MG63 (cell line): Measurements from ENCODE around the gene DHRS2. TPM values are rescaled to one million over a fixed set of nuclear protein-coding genes. Genes with fewer than 3 reads are reported as not detected.
"Not testable (repeated sequence)": the region's sequence is repeated elsewhere in the genome, so short reads cannot be mapped to it uniquely, and the experiment has no call there.

ENCODE experiments used
- DNase-seq: peaks from one replicate; pipeline ENCODE4 v3.0.0-alpha.2; 2020
- H3K27me3 ChIP-seq: fragments of 250-450 bp; sonication (Bioruptor Pico); 2 replicates; pipeline ENCODE4 v1.5.1; 2020; ENCODE audit warnings: mild to moderate bottlenecking, moderate library complexity
- H3K36me3 ChIP-seq: fragments of 250-450 bp; sonication (Bioruptor Pico); 2 replicates; pipeline ENCODE4 v1.5.1; 2020; ENCODE audit warnings: mild to moderate bottlenecking, moderate library complexity
- H3K4me3 ChIP-seq: fragments of 250-450 bp; sonication (Bioruptor Pico); 2 replicates; pipeline ENCODE4 v1.5.1; 2020; ENCODE audit warnings: mild to moderate bottlenecking, moderate library complexity
- H3K9me3 ChIP-seq: fragments of 250-450 bp; sonication (Bioruptor Pico); 2 replicates; pipeline ENCODE4 v1.5.1; 2020; ENCODE audit warnings: mild to moderate bottlenecking, moderate library complexity
- total RNA-seq: library from RNA; depleted of rRNA; stranded (reverse); fragments of >200 nt; shearing (Covaris generic); gene quantifications from 2 replicates; pipeline ENCODE4 v1.2.3, GENCODE V29; 2014; ENCODE audit warnings: low replicate concordance

DHRS2 gene
- total RNA-seq, 1 experiment from 2014 or later: 1.6 TPM

DNA sequence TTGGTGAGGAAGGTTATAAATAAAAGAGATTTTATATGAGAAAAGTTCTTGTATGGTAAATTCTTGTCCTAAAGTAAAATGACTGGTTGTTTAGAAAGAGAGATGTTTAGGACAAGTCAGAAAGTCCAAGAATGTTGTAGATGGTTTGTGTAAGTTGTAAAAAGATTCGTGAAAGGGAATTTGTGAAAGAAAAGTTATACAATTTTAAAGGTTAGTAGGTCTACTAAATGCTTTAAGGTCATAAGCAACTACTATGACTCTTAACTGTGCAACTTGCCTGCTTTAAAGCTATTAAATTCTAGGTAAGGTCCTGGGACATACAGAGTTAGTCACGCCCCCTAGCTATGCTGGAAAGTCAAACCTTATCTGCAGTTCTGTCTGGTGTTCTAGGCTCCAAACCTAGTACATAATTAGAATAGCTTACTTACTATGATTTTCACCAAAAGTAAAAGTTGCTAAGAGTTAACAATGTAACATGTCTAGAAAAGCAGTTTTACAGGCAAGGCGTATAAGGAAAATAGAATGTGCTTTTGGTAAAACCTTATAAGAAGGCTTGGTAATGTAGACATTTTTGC lies 11.2 kb upstream of the DHRS2 start:
- H3K4me3 ChIP-seq: no peak overlapping the region
- DNase-seq: no peak
- H3K27me3 ChIP-seq: no peaks in the 10 kb centered on the region
- H3K9me3 ChIP-seq: peaks cover 4% of the 10 kb centered on the region
- no peaks in the 10 kb centered on the region for H3K36me3 ChIP-seq

DNA sequence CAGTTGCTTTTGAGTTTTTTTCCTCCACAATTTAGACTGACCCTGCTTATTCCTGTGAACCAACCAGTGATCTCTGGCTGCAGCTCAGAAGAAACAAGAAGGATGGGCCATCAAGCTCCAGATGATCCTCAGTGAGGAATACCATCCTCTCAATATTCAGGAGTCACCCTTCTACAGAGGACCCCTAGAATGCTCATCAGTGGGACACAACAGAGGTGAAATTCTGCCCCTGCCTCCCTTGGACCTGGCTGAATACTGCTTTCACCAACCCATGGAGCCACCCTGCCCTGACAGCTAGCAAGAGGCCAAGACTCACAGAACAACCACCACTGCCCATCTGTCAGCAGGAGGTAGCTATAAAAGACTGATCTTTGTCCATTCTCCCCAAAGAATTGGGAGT lies 9.2 kb upstream of the DHRS2 start:
- no peaks in the 10 kb centered on the region for H3K27me3 ChIP-seq
- H3K4me3 ChIP-seq: no peak overlapping the region
- H3K9me3 ChIP-seq: peaks cover 4% of the 10 kb centered on the region
- no peaks in the 10 kb centered on the region for H3K36me3 ChIP-seq
- no peak for DNase-seq

- Histone ChIP-seq H3K9me3 (peaks cover 4% of the 10 kb centered on the region), H3K27me3 (no peaks in the 10 kb centered on the region), H3K36me3 (no peaks in the 10 kb centered on the region), H3K4me3 (no peak overlapping the region)
- no peak for DNase-seq
These were observed 8.2 kb upstream of the DHRS2 start for GRCh38 chr14:23627961-23628360.

- Histone ChIP-seq H3K27me3 (no peaks in the 10 kb centered on the region), H3K36me3 (no peaks in the 10 kb centered on the region), H3K4me3 (no peak overlapping the region), H3K9me3 (peaks cover 4% of the 10 kb centered on the region)
- no peak for DNase-seq
These were observed 7.0 kb upstream of the DHRS2 start for GRCh38 chr14:23629204-23629603.

- H3K36me3 ChIP-seq: no peaks in the 10 kb centered on the region
- H3K4me3 ChIP-seq: no peak overlapping the region
- no peaks in the 10 kb centered on the region for H3K27me3 ChIP-seq
- H3K9me3 ChIP-seq: peaks cover 2% of the 10 kb centered on the region
- no peak for DNase-seq
These were observed 6.2 kb upstream of the DHRS2 start for GRCh38 chr14:23629832-23630396.

DNA sequence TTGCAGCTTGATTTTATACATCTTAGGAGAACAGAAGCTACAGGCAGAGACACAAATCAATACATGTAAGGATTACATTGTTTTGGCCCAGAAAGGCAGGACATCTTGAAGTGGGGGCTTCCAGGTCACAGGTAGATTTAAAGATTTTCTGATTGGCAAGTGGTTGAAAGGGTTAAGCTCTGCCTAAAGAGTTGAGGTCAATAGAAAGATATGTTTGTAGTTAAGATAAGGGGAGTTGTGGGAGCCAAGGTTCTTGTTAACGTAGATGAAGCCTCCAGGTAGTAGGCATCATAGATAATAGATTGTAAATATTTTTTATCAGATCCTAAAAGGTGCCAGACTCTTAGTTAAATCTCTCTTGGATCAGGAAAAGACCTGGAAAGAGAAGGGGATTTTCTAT lies 5.5 kb upstream of the DHRS2 start:
- Histone ChIP-seq H3K4me3 (no peak overlapping the region), H3K27me3 (no peaks in the 10 kb centered on the region), H3K36me3 (no peaks in the 10 kb centered on the region), H3K9me3 (no peaks in the 10 kb centered on the region)
- DNase-seq: no peak

DNA sequence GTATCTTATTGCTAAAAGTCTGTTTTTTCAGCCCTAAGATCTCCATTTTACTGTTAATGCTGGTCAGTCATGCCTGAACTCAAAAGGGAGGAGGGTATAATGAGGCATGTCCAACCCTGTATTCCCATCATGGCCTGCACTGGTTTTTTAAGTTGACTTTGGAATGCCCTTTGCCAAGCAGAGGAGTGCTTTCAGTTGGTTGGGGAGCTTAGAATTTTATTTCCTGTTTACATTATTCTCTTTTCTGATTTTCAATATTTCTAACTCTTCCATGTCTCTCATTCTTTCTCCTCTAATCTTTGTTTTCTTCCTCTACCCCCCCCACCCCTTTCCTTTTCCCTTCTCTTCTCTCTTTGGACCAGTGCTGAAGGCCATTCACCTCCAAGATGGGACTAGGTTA lies 4.9 kb upstream of the DHRS2 start:
- Histone ChIP-seq H3K9me3 (no peaks in the 10 kb centered on the region), H3K27me3 (no peaks in the 10 kb centered on the region), H3K4me3 (no peak overlapping the region), H3K36me3 (no peaks in the 10 kb centered on the region)
- DNase-seq: no peak

DNA sequence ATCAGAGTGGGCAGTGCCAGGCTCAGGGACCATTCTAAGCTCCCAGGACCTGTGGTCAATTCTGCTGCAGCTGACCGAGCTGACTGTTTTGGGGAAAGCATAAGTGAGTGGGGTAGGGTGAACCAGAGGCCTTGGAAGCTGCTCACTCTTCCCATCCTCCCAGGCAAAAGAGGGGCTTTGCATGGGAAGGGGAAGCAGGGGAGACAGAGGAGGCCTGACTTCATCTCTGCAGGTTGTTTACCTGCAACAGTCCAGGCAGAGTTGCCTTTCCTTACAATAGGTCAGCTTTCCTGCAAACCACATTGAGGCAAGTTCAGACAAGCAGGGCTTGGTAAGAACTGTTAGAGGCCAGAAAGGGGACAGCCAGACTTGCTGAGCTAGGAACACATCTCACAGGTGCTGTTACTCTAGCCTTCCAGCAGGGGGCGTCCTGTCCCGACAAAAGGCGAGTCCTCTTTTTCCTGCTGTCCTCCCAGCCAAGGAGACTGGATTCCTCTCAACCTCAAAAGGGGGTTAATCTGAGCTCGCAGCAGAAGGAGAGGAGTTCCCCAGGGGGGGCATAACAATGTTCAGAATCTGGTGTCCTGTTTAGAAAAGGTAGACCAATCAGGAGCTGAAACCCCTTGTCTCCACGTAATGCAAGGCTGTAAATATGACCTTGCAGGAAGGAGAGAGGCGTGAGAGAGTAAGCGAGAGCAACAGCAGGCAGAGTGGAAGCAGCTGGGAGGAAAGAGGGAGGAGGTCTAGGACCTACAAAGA lies 4.3 kb upstream of the DHRS2 start:
- Histone ChIP-seq H3K27me3 (no peaks in the 10 kb centered on the region), H3K36me3 (no peaks in the 10 kb centered on the region), H3K4me3 (no peak overlapping the region), H3K9me3 (no peaks in the 10 kb centered on the region)
- DNase-seq: peak; percentile 34

DNA sequence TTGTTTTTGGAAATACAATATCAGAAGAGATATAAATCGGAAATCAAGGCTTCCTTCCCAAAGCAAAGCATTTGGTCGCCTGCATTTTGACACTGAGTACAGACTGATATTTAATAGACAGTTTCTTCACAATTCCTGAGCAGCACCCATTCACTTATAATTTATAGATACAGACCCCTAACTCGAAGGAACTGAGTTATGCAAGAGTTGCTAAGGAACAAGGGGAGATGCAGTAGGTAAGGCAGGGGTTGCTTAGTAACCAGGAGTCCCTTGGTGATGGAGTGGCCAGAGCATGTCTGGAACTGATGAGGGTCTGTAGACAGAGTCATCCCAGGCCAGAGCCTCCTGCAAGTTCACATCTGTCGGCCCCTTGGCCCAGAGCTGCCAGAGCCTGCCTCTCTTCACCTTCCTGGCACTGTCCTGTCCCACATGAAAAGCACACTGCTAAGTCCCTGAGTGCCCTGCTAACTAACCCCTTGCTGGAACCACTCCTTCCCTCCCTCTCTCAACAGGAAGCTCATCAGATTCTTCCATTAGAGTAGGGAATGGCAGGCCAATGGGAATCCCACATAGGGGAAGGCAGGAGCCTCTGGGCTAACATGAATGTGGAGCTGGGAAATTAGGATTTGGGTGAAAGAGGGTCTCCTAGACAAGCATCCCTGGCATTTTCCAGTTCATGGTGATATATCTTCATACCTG lies 3.6 kb upstream of the DHRS2 start:
- H3K27me3 ChIP-seq: no peaks in the 10 kb centered on the region
- no peak for DNase-seq
- H3K4me3 ChIP-seq: no peak overlapping the region
- no peaks in the 10 kb centered on the region for H3K36me3 ChIP-seq
- no peaks in the 10 kb centered on the region for H3K9me3 ChIP-seq

DNA sequence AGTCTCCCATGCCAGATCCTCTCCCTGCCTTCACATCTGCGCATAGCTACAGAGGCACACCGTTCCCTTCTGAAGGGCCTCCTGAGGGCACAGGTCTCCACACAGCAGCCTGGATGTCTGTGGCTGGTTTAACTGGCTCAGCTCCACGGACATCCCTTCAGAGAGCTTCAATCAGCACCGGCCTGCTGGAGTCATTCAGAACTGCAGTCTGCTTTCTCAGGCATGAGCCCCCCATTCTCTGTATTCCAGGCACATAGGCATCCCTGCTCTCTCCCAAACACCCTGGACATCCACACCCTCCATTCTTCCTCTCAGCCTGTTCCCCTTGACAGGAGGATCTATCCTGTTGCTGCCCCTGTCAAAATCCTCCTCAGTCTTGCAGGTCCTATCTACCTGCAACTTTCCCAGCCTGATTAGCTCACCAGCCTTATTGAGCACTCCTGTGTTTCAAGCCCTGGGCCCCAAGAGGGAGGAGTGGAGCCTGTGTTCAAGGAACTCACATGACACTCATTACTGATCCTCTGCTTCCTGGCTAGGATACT lies 2.9 kb upstream of the DHRS2 start:
- no peak for DNase-seq
- Histone ChIP-seq H3K36me3 (no peaks in the 10 kb centered on the region), H3K27me3 (no peaks in the 10 kb centered on the region), H3K9me3 (no peaks in the 10 kb centered on the region), H3K4me3 (no peak overlapping the region)

- not testable (repeated sequence) for H3K36me3 ChIP-seq, DNase-seq, H3K4me3 ChIP-seq
These were observed 1.3 kb upstream of the DHRS2 start for GRCh38 chr14:23634698-23635412.

DNA sequence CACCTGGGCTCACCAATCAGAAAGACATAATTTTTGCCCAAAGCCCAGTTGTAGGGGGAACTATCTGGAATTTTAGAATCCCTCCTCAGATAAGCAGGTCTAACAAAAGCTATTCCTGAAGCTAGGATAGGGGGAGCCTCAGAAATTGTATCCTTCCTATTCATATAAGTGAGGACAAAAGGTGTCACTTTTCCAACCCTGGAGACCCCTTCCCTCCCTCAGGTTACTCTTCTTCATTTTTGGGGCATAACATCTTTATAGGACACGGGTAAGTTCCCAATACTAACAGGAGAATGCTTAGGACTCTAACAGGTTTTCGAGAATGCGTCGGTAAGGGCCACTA lies 1.1 kb downstream of the DHRS2 start:
- H3K4me3 ChIP-seq, H3K36me3 ChIP-seq, H3K9me3 ChIP-seq, H3K27me3 ChIP-seq, DNase-seq: not testable (repeated sequence)

More at GRCh38 chr14:23634698-23635412, 1.3 kb upstream of the DHRS2 start:
- not testable (repeated sequence) for H3K9me3 ChIP-seq, H3K27me3 ChIP-seq

DNA sequence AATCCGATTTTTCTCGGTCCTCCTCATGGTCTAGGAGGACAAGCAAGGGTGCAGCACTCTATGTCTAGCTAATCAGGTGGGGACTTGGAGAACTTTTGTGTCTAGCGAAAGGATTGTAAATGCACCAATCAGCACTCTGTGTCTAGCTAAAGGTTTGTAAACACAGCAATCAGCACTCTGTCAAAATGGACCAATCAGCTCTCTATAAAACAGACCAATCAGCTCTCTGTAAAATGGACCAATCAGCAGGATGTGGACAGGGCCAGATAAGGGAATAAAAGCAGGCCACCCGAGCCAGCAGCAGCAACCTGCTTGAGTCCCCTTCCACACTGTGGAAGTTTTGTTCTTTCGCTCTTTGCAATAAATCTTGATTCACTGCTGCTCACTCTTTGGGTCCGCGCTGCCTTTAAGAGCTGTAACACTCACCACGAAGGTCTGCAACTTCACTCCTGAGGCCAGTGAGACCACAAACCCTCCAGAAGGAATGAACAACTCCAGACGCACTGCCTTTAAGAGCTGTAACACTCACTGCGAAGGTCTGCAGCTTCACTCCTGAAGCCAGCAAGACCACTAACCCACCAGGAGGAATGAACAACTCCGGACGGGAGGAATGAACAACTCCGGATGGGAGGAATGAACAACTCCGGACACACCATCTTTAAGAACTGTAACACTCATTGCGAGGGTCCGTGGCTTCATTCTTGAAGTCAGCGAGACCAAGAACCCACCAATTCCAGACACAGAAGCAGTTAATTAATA lies 1.7 kb downstream of the DHRS2 start:
- not testable (repeated sequence) for H3K4me3 ChIP-seq, H3K9me3 ChIP-seq, H3K27me3 ChIP-seq, DNase-seq, H3K36me3 ChIP-seq

GRCh38 chr14:23638414-23639047 lies 2.4 kb downstream of the DHRS2 start:
- Histone ChIP-seq H3K36me3 (no peaks in the 10 kb centered on the region), H3K27me3 (no peaks in the 10 kb centered on the region)
- no peak for DNase-seq

GRCh38 chr14:23639048-23639890 lies 3.1 kb downstream of the DHRS2 start:
- no peaks in the 10 kb centered on the region for H3K9me3 ChIP-seq
- no peak overlapping the region for H3K4me3 ChIP-seq
- H3K27me3 ChIP-seq: no peaks in the 10 kb centered on the region
- H3K36me3 ChIP-seq: no peaks in the 10 kb centered on the region
- DNase-seq: no peak

More at GRCh38 chr14:23638414-23639047, 2.4 kb downstream of the DHRS2 start:
- Histone ChIP-seq H3K9me3 (no peaks in the 10 kb centered on the region), H3K4me3 (no peak overlapping the region)
